Prostate gland (tissue), 2 donors: ENCODE data around the gene DHX35. TPM values are rescaled to one million over a fixed set of nuclear protein-coding genes. Genes with fewer than 3 reads are reported as not detected.

Source experiments
- DNase-seq: peaks from one replicate; pipeline ENCODE4 v3.0.0-alpha.2; 2019; ENCODE audit warnings: low spot score
- H3K27ac ChIP-seq, 2 donors: fragments of 200-600 bp; sonication (generic); 2 replicates each; pipeline ENCODE4 v1.5.1; 2017 to 2019
- H3K27me3 ChIP-seq: fragments of 200-600 bp; sonication (generic); replicated peaks from 2 replicates; pipeline ENCODE4 v1.5.1; 2019; ENCODE audit not compliant: insufficient read depth
- H3K36me3 ChIP-seq, 2 donors: fragments of 200-600 bp; sonication (generic); 1 replicate in 1 of 2; 2 replicates in 1 of 2; pipeline versions ENCODE4 v1.5.1 to v1.8.1; 2017 to 2019
- H3K4me1 ChIP-seq: fragments of 200-600 bp; sonication (generic); replicated peaks from 2 replicates; pipeline ENCODE4 v1.5.1; 2019
- H3K4me3 ChIP-seq, 2 donors: fragments of 200-600 bp; sonication (generic); 2 replicates each; pipeline ENCODE4 v1.5.1; 2017 to 2019
- H3K9me3 ChIP-seq: fragments of 200-600 bp; sonication (generic); 2 replicates; pipeline ENCODE4 v1.5.1; 2017
- CTCF ChIP-seq, 4 experiments: fragments of 200-600 bp in 2 of 4; fragments of 450-650 bp in 2 of 4; sonication (generic) in 2 of 4; IDR thresholded peaks; 1 replicate in 3 of 4; 2 replicates in 1 of 4; pipeline ENCODE4 v1.5.1; 2016 to 2019; ENCODE audit warnings: antibody characterized with exemption in 4 of 4, mild to moderate bottlenecking in 2 of 4, moderate library complexity in 2 of 4
- POLR2A ChIP-seq: fragments of 450-650 bp; IDR thresholded peaks from one replicate; pipeline ENCODE4 v1.6.1; 2016; ENCODE audit warnings: antibody characterized with exemption, mild to moderate bottlenecking
- POLR2AphosphoS5 ChIP-seq: sonication (generic); formaldehyde crosslinking; IDR thresholded peaks from one replicate; pipeline ENCODE4 v1.6.1; 2017; ENCODE audit warnings: antibody characterized with exemption
- WGBS: methylation state at CpG from one replicate; pipeline ENCODE4 v1.1.5; 2018; 5-methylcytosine and 5-hydroxymethylcytosine counted together
- intact Hi-C: fragments of 100-400 bp; cut with DNase I; formaldehyde crosslinking; loops from one replicate; pipeline ENCODE4 v1.14.2; 2022
- total RNA-seq, 2 donors: library from RNA; depleted of rRNA; stranded (reverse); fragments of >200 nt; gene quantifications; one replicate each; pipeline ENCODE4 v1.1.0, GENCODE V29; 2016

The DHX35 gene
- total RNA-seq, 2 donors from 2014 or later = 12.8 to 15.6 TPM

- intact Hi-C loops = no loop called here
- 87% methylated on average over 3 of the region's 3 CpGs for WGBS
- Histone ChIP-seq H3K4me1 (no peaks in the 10 kb centered on the region), H3K36me3 (no peaks in the 10 kb centered on the region), H3K9me3 (no peaks in the 10 kb centered on the region), H3K4me3 (no peak overlapping the region), H3K27me3 (no peaks in the 10 kb centered on the region), H3K27ac (no peak overlapping the region)
- no peak for DNase-seq
- no peak for TF ChIP-seq POLR2AphosphoS5
- no peak for TF ChIP-seq POLR2A
- no peak for TF ChIP-seq CTCF (IDR thresholded peaks at IDR 0.05)
Observed at GRCh38 chr20:38946836-38947235, 15.3 kb upstream of the DHX35 start.

GRCh38 chr20:38947931-38948362, 14.2 kb upstream of the DHX35 start:
- no peaks in the 10 kb centered on the region for H3K27me3 ChIP-seq
- WGBS = 45% methylated on average over 7 of the region's 7 CpGs
- no peak for TF ChIP-seq CTCF (IDR thresholded peaks at IDR 0.05)
- H3K36me3 ChIP-seq = no peaks in the 10 kb centered on the region
- no peak overlapping the region for H3K4me3 ChIP-seq
- intact Hi-C loops = no loop called here
- H3K27ac ChIP-seq = no peak overlapping the region
- DNase-seq = no peak
- H3K9me3 ChIP-seq = no peaks in the 10 kb centered on the region
- H3K4me1 ChIP-seq = no peaks in the 10 kb centered on the region

GRCh38 chr20:38950254-38950653, 11.9 kb upstream of the DHX35 start:
- DNase-seq = no peak
- no peaks in the 10 kb centered on the region for H3K27me3 ChIP-seq
- H3K36me3 ChIP-seq = no peaks in the 10 kb centered on the region
- TF ChIP-seq CTCF (IDR thresholded peaks at IDR 0.05) = no peak
- no peak for TF ChIP-seq POLR2AphosphoS5
- TF ChIP-seq POLR2A = no peak
- intact Hi-C loops = no loop called here
- no peaks in the 10 kb centered on the region for H3K9me3 ChIP-seq
- WGBS = 95% methylated on average over 2 of the region's 2 CpGs
- no peak overlapping the region for H3K27ac ChIP-seq
- no peaks in the 10 kb centered on the region for H3K4me1 ChIP-seq
- H3K4me3 ChIP-seq = no peak overlapping the region

GRCh38 chr20:38951611-38952010, 10.5 kb upstream of the DHX35 start:
- DNase-seq = no peak
- H3K27ac ChIP-seq = no peak overlapping the region
- TF ChIP-seq CTCF (IDR thresholded peaks at IDR 0.05) (no peak), POLR2A (no peak), POLR2AphosphoS5 (no peak)
- no peaks in the 10 kb centered on the region for H3K4me1 ChIP-seq
- intact Hi-C loops = no loop called here
- no peaks in the 10 kb centered on the region for H3K36me3 ChIP-seq
- H3K9me3 ChIP-seq = no peaks in the 10 kb centered on the region
- no peaks in the 10 kb centered on the region for H3K27me3 ChIP-seq
- no peak overlapping the region for H3K4me3 ChIP-seq
- WGBS = 96% methylated on average over 9 of the region's 9 CpGs

- DNase-seq = no peak
- no peak overlapping the region for H3K27ac ChIP-seq
- H3K4me1 ChIP-seq = no peaks in the 10 kb centered on the region
- 96% methylated on average over 6 of the region's 6 CpGs for WGBS
- H3K4me3 ChIP-seq = no peak overlapping the region
- intact Hi-C loops = no loop called here
- no peaks in the 10 kb centered on the region for H3K9me3 ChIP-seq
- H3K27me3 ChIP-seq = no peaks in the 10 kb centered on the region
- H3K36me3 ChIP-seq = no peaks in the 10 kb centered on the region
- TF ChIP-seq POLR2A (no peak), CTCF (IDR thresholded peaks at IDR 0.05) (no peak), POLR2AphosphoS5 (no peak)
Observed at GRCh38 chr20:38952153-38952552, 10.0 kb upstream of the DHX35 start.
